GM18502 (cell line): ENCODE data around the gene UBC.

Experiments used
- ATAC-seq: cut with Tn5 transposase; IDR thresholded peaks from one replicate; pipeline ENCODE4 v1.9.1; 2021; ENCODE audit warnings: mild to moderate bottlenecking; ENCODE audit not compliant: unreplicated experiment, poor library complexity

UBC gene

GRCh38 chr12:124914392-124915238 lies at the start of gene UBC:
UBC (minus strand) TSS chr12:124914650; CDS start chr12:124913771, 879 bp downstream.
- ATAC-seq = peak; percentile 27

DNA sequence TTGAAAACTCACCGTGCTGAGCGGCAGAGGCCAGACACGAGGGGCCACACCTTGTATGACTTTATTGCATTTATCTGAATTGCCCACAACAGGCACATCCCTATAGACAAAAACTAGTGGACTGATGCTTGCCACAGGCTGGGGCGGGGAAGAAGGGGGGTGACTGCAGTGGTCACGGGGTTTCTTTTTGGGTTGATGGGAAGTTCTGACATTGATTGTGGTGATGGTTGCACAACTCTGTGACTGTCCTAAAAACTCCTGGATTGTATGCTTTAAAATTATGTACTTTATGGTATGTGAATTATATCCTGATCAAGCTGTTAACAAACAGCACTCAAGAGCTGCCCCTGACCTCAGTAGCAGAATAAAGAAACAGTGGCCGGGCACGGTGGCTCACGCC lies 48.8 kb upstream of the UBC start:
- no peak for ATAC-seq

DNA sequence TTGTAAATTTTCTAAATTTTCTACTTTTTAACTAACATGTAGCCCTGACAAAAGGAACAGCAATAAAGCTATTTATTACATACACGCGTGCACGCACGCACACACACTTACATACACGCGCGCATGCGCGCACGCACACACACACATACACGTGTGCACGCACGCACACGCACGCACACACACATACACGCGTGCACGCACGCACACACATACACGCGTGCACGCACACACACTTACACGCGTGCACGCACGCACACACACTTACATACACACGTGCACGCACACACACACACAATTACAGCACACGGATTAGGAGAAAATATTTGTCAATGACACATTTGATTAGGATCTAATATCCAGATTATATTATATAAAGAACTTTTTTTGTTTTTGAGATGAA lies 46.6 kb upstream of the UBC start:
- no peak for ATAC-seq

GRCh38 chr12:124956571-124956970 lies 42.1 kb upstream of the UBC start:
- ATAC-seq = no peak

GRCh38 chr12:124954771-124955170 lies 40.3 kb upstream of the UBC start:
- ATAC-seq = no peak

- ATAC-seq = no peak
These were observed 39.4 kb upstream of the UBC start for GRCh38 chr12:124953689-124954405.

- ATAC-seq = no peak
These were observed 38.4 kb upstream of the UBC start for GRCh38 chr12:124952801-124953200.

- ATAC-seq = no peak
These were observed 37.8 kb upstream of the UBC start for GRCh38 chr12:124952295-124952694.

GRCh38 chr12:124949779-124950728 lies 35.6 kb upstream of the UBC start:
- ATAC-seq = no peak

GRCh38 chr12:124949066-124949465 lies 34.6 kb upstream of the UBC start:
- no peak for ATAC-seq

- no peak for ATAC-seq
These were observed 33.3 kb upstream of the UBC start for GRCh38 chr12:124947561-124948398.

GRCh38 chr12:124947013-124947412 lies 32.6 kb upstream of the UBC start:
- ATAC-seq = no peak

- no peak for ATAC-seq
These were observed 32.0 kb upstream of the UBC start for GRCh38 chr12:124946447-124946793.

GRCh38 chr12:124941170-124941527 lies 26.7 kb upstream of the UBC start:
- ATAC-seq = no peak

- ATAC-seq = peak; percentile 48
These were observed 26.1 kb upstream of the UBC start for GRCh38 chr12:124940393-124941169.

DNA sequence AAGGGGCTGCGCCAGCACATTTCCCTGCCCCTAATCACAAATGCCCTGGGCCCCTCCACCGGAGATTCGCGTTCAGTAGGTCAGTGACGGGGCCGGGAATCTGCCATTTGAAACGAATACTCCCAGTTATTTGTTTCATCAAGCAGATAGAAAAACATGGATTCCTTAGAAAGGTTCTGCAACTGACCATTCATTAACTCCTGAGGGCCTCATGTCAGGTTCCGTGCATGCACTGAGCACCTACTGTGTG lies 25.6 kb upstream of the UBC start:
- ATAC-seq = no peak

- ATAC-seq = peak; percentile 61
These were observed 25.1 kb upstream of the UBC start for GRCh38 chr12:124939421-124940142.

DNA sequence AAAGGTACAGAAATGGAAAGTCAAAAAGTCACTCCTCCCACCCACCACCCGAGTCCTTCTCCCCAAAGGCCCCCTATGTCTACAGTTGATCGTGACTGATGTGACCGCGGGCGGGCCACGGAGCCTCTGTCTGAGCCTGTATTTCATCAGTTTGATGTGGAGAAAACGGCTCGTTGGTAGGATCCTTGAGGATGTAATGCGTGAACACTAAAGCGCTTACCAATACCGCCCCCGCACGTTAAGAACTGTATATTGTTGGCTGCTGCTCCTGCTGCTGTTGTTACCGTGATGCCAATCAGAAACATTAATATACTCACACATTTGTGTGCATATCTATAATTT lies 24.6 kb upstream of the UBC start:
- peak; percentile 35 for ATAC-seq

DNA sequence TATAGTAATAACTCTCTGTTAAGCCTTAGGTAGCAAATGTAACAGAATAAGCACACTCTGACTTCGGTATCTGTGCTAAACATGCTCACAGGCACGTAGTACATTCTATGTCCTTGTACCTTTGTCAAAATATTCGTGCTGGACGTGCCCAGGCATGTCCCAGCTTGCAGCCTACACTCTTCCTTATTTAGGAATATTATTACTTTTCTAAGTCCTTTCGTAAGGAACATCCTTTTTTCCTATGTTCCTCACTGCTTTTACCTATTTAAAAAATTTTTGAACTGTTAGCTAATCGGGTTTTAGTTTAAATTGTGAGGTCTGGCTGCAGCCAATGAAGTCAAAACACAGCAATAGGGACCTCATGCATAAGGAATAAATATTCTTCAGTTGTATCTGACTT lies 24.1 kb upstream of the UBC start:
- ATAC-seq = no peak
